MCF 10A (cell line): ENCODE data around the gene KLHDC10. TPM values are rescaled to one million over a fixed set of nuclear protein-coding genes. Genes with fewer than 3 reads are reported as not detected.

Source experiments
- BruUV-seq: library from RNA; stranded (reverse); fragments of 400-500 nt; replicated peaks from 2 replicates; lab custom pipeline; 2021; lab: Mats Ljungman, UMichigan
- CTCF ChIA-PET: fragments of 300-600 bp; sonication (Branson Sonifier 250); formaldehyde crosslinking; extraction: SDS; loops from one replicate; lab custom pipeline; 2021; ENCODE audit warnings: antibody characterized with exemption, inconsistent platforms; lab: Yijun Ruan, JAX
- POLR2A ChIA-PET: fragments of 300-600, 350-650 bp; sonication (Branson Sonifier 250); formaldehyde crosslinking; extraction: SDS; loops from one replicate; lab custom pipeline; 2020; ENCODE audit warnings: antibody characterized with exemption, inconsistent platforms; lab: Yijun Ruan, JAX
- DNase-seq: peaks from one replicate; pipeline ENCODE4 v3.0.0-alpha.2; 2018; ENCODE audit not compliant: unreplicated experiment
- H3K27ac Mint-ChIP-seq: one replicate; pipeline ENCODE4 v1.8.0; 2022; ENCODE audit warnings: mild to moderate bottlenecking, low read depth, mixed read lengths; ENCODE audit not compliant: unreplicated experiment
- H3K27me3 Mint-ChIP-seq: one replicate; pipeline ENCODE4 v1.8.0; 2022; ENCODE audit warnings: mixed read lengths; ENCODE audit not compliant: insufficient read depth, unreplicated experiment
- H3K36me3 Mint-ChIP-seq: one replicate; pipeline ENCODE4 v1.8.0; 2022; ENCODE audit warnings: mild to moderate bottlenecking, moderate library complexity, mixed read lengths; ENCODE audit not compliant: insufficient read depth, unreplicated experiment
- H3K4me1 Mint-ChIP-seq: one replicate; pipeline ENCODE4 v1.8.0; 2022; ENCODE audit warnings: mixed read lengths; ENCODE audit not compliant: insufficient read depth, unreplicated experiment
- H3K4me3 Mint-ChIP-seq: one replicate; pipeline ENCODE4 v1.8.0; 2022; ENCODE audit warnings: mild to moderate bottlenecking, moderate library complexity, mixed read lengths; ENCODE audit not compliant: unreplicated experiment
- H3K9me3 Mint-ChIP-seq: one replicate; pipeline ENCODE4 v1.8.0; 2022; ENCODE audit warnings: mixed read lengths; ENCODE audit not compliant: unreplicated experiment
- intact Hi-C: fragments of 100-400 bp; cut with micrococcal nuclease; formaldehyde crosslinking; loops from 2 replicates; pipeline ENCODE4 v1.14.1; 2022
- total RNA-seq: library from RNA; stranded (reverse); gene quantifications from 2 replicates; pipeline ENCODE4 v1.2.3, GENCODE V29; 2022
- TF ChIP-seq, protein P1 (sequence below): fragments of 200-600 bp; IDR thresholded peaks from one replicate; pipeline ENCODE4 v1.8.0; 2022; ENCODE audit warnings: antibody characterized with exemption, mild to moderate bottlenecking; ENCODE audit not compliant: unreplicated experiment

Gene KLHDC10
- total RNA-seq, 1 experiment from 2014 or later = 25.8 TPM

DNA sequence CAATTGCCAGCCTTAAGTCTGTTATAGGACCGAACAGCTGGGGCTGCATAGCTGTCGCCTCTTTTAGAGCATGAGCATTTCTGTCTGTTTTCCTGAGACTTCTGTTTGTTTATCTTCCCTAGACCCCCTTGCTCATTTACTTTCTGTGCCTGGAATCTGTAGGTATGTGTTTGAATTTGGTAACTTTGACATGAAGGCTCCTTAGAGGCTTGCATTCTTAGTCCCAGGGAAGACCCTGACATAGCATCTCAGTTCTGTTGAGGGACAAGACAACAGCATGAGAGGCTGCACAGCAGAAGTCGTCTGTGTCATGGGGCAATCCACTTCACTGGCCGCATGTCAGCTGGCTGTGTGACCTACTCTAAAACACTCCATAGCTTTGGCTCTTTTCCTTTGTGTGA, 58.7 kb downstream of the KLHDC10 start:
- TF ChIP-seq, protein P1, sequence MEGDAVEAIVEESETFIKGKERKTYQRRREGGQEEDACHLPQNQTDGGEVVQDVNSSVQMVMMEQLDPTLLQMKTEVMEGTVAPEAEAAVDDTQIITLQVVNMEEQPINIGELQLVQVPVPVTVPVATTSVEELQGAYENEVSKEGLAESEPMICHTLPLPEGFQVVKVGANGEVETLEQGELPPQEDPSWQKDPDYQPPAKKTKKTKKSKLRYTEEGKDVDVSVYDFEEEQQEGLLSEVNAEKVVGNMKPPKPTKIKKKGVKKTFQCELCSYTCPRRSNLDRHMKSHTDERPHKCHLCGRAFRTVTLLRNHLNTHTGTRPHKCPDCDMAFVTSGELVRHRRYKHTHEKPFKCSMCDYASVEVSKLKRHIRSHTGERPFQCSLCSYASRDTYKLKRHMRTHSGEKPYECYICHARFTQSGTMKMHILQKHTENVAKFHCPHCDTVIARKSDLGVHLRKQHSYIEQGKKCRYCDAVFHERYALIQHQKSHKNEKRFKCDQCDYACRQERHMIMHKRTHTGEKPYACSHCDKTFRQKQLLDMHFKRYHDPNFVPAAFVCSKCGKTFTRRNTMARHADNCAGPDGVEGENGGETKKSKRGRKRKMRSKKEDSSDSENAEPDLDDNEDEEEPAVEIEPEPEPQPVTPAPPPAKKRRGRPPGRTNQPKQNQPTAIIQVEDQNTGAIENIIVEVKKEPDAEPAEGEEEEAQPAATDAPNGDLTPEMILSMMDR = no peak
- BruUV-seq = no TSS peak
- ChIA-PET CTCF (interaction anchor here (0.6 kb wide), 1 partner anchor 57 kb away, joined by 3 read pairs; no protein-coding TSS in a partner anchor), POLR2A (interaction anchor here (0.5 to 0.6 kb wide), 2 partner anchors 164 to 437 kb away, joined by 3 read pairs; no protein-coding TSS in a partner anchor)
- no peak for DNase-seq
- Mint-ChIP-seq H3K27me3 (no peaks in the 10 kb centered on the region), H3K27ac (no peak overlapping the region), H3K9me3 (no peaks in the 10 kb centered on the region), H3K36me3 (peaks cover 60% of the 10 kb centered on the region), H3K4me1 (peaks cover 7% of the 10 kb centered on the region), H3K4me3 (no peak overlapping the region)
- intact Hi-C loops = no loop called here

- no peak overlapping the region for H3K27ac Mint-ChIP-seq
- ChIA-PET POLR2A (interaction anchor here (0.6 to 0.7 kb wide), 2 partner anchors 11 kb away, joined by 3 to 5 read pairs; no protein-coding TSS in a partner anchor), CTCF (interaction anchor here (0.6 to 1.3 kb wide), 2 partner anchors 13 to 74 kb away, joined by 3 read pairs; partner anchors contain the start of gene TMEM209)
- no peaks in the 10 kb centered on the region for H3K9me3 Mint-ChIP-seq
- H3K4me1 Mint-ChIP-seq = peaks cover 7% of the 10 kb centered on the region
- BruUV-seq = no TSS peak
- H3K27me3 Mint-ChIP-seq = no peaks in the 10 kb centered on the region
- intact Hi-C loops = no loop called here
- H3K4me3 Mint-ChIP-seq = no peak overlapping the region
- no peak for DNase-seq
- H3K36me3 Mint-ChIP-seq = peaks cover 62% of the 10 kb centered on the region
- TF ChIP-seq, protein P1 = no peak
Measured at GRCh38 chr7:130131191-130131834, 61.0 kb downstream of the KLHDC10 start.

DNA sequence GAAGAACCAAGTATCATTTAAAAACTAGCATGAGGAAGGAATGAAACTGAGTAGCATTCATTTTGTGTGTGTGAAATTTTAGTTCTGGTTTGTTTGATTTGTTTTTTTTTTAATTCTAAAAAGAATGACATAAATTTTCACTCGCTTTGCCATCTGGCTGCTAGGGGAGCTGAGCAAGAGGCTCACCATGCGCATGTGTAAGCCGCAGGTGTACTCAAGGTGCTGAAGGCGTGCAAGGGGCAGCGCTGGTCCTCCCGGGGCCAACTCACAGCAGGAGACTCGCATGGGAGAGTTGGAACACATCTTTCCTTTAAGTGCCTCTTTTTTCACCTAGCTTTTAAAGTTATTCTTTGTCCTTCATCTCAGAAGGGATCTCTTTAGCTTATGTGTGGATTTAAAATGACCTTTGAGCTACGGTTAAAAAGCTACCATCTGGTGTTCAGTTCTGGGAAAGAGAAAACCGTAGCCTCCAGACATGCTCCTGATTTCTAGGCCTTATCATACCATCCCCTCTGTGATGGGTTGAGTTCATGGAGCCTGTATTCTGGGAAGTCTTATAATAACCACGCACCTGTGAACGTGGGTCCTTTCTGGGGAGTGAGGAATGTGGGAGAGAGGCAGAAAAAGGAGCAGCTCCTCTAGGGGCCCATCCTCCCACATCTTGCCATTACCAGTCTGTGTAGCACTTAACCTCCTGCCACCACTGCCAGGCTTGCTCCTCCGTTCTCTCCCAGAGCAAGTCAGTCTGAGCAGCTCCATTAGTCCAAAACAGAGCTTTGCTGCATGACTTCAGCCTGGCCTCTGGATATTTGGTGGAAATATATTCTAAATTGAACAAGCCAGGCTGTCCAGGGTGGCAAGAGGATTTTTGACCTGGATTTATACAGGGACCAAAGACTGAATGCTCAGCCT, 61.9 kb downstream of the KLHDC10 start:
- Mint-ChIP-seq H3K36me3 (peaks cover 61% of the 10 kb centered on the region), H3K27ac (no peak overlapping the region)
- intact Hi-C loops = no loop called here

More for the DNA sequence above, 61.9 kb downstream of the KLHDC10 start:
- peaks cover 7% of the 10 kb centered on the region for H3K4me1 Mint-ChIP-seq
- BruUV-seq = no TSS peak
- no peak for DNase-seq
- TF ChIP-seq, protein P1 = no peak
- H3K9me3 Mint-ChIP-seq = no peaks in the 10 kb centered on the region
- H3K27me3 Mint-ChIP-seq = no peaks in the 10 kb centered on the region
- ChIA-PET CTCF (interaction anchor here (1.3 kb wide), 1 partner anchor 14 kb away, joined by 3 read pairs; no protein-coding TSS in a partner anchor), POLR2A (interaction anchor here (0.6 to 0.7 kb wide), 2 partner anchors 10 to 12 kb away, joined by 3 to 5 read pairs; no protein-coding TSS in a partner anchor)
- H3K4me3 Mint-ChIP-seq = no peak overlapping the region
